ENCODE results near the gene NBEA. TPM values are rescaled to one million over a fixed set of nuclear protein-coding genes. Genes with fewer than 3 reads are reported as not detected.
"Not testable (repeated sequence)": the region's sequence is repeated elsewhere in the genome, so short reads cannot be mapped to it uniquely, and the experiment has no call there.

NBEA gene
- total RNA-seq, 1 donor from 2014 or later: 29.7 TPM

- no peak for DNase-seq
Measured at GRCh38 chr13:34964558-34964957, 22.5 kb downstream of the NBEA start.

- DNase-seq: no peak
Measured at GRCh38 chr13:34967851-34968562, 25.9 kb downstream of the NBEA start.

- not testable (repeated sequence) for DNase-seq
Measured at GRCh38 chr13:34969539-34969938, 27.5 kb downstream of the NBEA start.

- DNase-seq: no peak
Measured at GRCh38 chr13:34970961-34971360, 28.9 kb downstream of the NBEA start.

GRCh38 chr13:34971473-34971872 is 29.4 kb downstream of the NBEA start:
- DNase-seq: no peak

- not testable (repeated sequence) for DNase-seq
Measured at GRCh38 chr13:34985199-34985598, 43.1 kb downstream of the NBEA start.

- no peak for DNase-seq
Measured at GRCh38 chr13:34988330-34988791, 46.3 kb downstream of the NBEA start.

GRCh38 chr13:34990399-34991214 is 48.5 kb downstream of the NBEA start:
- no peak for DNase-seq

- no peak for DNase-seq
Measured at GRCh38 chr13:34993470-34993869, 51.4 kb downstream of the NBEA start.

GRCh38 chr13:35003734-35004133 is 61.7 kb downstream of the NBEA start:
- not testable (repeated sequence) for DNase-seq

GRCh38 chr13:35005051-35005450 is 63.0 kb downstream of the NBEA start:
- no peak for DNase-seq

- DNase-seq: no peak
Measured at GRCh38 chr13:35014606-35015213, 72.6 kb downstream of the NBEA start.

GRCh38 chr13:35016362-35017112 is 74.5 kb downstream of the NBEA start:
- no peak for DNase-seq

GRCh38 chr13:35025314-35025713 is 83.2 kb downstream of the NBEA start:
- DNase-seq: no peak

GRCh38 chr13:35028338-35028867 is 86.3 kb downstream of the NBEA start:
- DNase-seq: no peak

- no peak for DNase-seq
Measured at GRCh38 chr13:35039012-35039411, 96.9 kb downstream of the NBEA start.

GRCh38 chr13:35046587-35046986 is 104.5 kb downstream of the NBEA start:
- no peak for DNase-seq

GRCh38 chr13:35055705-35056104 is 113.6 kb downstream of the NBEA start:
- no peak for DNase-seq

GRCh38 chr13:35057858-35058257 is 115.8 kb downstream of the NBEA start:
- no peak for DNase-seq

GRCh38 chr13:35058585-35058984 is 116.5 kb downstream of the NBEA start:
- DNase-seq: not testable (repeated sequence)

GRCh38 chr13:35086667-35087066 is 144.6 kb downstream of the NBEA start:
- DNase-seq: no peak

GRCh38 chr13:35092251-35092650 is 150.2 kb downstream of the NBEA start:
- no peak for DNase-seq

Measured in skin of body (tissue), 2 donors.